PC-9 (cell line): Measurements from ENCODE around the gene BMPR1B.

ENCODE experiments used
- EZH2 ChIP-seq: fragments of 200-600 bp; sonication (generic); IDR thresholded peaks from 2 replicates; pipeline ENCODE4 v1.8.0; 2017; ENCODE audit warnings: antibody characterized with exemption, low read depth
- TF ChIP-seq, protein P1 (sequence below): fragments of 200-600 bp; sonication (generic); conservative IDR thresholded peaks from 2 replicates; pipeline ENCODE4 v1.6.1; 2017; ENCODE audit warnings: mixed run types, antibody characterized with exemption, mild to moderate bottlenecking, moderate library complexity

DNA sequence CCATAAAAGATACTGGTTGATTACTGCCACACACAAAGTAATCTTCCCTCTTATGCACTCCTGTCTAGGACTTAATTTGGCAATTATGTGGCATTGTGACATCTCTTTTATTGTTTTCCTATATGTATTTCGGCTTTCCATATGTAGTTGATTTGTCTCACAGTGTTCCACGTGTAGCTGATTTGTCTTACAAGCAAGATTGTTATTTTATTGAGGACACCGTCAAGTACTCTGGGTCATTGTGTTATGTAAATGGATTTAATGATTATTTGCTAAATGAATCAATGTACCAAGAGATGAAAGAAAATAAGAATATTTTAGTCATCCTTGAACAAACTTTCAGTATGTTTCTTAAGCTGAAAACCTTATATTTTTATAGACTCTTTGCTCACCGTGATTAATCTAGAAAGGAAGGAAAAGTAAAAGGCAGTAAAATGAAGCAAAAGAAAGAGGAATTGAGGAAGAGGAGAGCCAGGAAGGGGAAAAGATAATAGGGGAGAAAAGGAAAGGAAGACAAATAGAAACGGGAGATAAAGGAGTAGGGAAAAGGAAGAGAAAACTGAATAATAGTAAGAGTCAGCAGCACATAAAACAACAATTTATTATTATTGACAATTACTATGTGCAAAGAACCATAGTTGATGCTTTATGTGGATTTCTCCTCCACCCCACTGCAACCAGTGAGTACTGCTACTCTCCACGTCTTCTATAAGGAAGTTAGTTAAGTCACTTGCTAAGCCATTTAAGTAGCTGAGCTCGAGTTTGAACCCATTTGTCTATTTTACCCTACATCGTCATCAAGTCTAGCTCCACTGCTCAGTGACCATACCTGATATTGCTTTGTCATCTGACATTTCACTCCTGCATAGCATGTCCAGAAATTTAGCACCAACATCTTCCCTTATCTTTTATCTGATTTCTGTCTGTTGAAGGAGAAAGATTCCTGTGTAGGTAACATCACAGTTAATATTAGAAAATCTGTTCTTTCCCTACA is 336.5 kb downstream of the BMPR1B start:
- TF ChIP-seq, protein P1, sequence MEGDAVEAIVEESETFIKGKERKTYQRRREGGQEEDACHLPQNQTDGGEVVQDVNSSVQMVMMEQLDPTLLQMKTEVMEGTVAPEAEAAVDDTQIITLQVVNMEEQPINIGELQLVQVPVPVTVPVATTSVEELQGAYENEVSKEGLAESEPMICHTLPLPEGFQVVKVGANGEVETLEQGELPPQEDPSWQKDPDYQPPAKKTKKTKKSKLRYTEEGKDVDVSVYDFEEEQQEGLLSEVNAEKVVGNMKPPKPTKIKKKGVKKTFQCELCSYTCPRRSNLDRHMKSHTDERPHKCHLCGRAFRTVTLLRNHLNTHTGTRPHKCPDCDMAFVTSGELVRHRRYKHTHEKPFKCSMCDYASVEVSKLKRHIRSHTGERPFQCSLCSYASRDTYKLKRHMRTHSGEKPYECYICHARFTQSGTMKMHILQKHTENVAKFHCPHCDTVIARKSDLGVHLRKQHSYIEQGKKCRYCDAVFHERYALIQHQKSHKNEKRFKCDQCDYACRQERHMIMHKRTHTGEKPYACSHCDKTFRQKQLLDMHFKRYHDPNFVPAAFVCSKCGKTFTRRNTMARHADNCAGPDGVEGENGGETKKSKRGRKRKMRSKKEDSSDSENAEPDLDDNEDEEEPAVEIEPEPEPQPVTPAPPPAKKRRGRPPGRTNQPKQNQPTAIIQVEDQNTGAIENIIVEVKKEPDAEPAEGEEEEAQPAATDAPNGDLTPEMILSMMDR, result no peak
- no peak for TF ChIP-seq EZH2
